ENCODE results near the gene NDUFS6.

NDUFS6 gene

DNA sequence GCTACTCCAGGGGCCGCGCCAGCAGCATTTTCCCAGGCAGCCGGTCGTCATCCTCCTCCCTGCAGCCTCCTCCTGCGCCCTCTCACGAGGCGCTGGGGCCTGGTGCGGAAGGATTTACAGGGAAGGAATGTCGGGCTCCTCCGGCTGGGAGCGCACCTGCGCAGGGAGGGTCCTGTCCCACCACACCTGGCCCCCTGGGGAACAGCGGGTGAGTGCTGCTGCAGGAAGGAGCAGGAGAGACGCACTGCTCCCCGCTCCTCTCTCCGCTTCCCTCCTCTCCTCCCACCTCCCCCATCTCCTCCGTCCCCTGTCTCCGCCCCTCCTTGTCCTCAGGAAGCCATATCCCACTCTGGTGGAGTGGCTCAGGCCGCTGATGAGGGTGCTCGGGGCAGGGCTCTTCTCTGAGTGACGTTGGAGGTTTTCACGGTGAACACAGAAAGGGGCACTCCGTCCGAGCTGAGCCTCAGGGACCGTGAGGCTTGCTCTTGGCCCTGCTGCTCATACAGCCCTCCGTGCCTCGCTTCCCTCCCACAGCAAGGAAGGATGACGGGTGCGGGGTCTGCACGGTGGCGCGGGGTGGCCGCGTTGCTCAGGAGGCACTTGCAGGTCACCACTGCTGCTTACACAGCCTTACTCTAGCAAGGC lies 50.2 kb downstream of the NDUFS6 start:
- no peak overlapping the region for H3K4me3 ChIP-seq (ENCODE audit: low read depth, low read length)
- TF ChIP-seq, protein P1, sequence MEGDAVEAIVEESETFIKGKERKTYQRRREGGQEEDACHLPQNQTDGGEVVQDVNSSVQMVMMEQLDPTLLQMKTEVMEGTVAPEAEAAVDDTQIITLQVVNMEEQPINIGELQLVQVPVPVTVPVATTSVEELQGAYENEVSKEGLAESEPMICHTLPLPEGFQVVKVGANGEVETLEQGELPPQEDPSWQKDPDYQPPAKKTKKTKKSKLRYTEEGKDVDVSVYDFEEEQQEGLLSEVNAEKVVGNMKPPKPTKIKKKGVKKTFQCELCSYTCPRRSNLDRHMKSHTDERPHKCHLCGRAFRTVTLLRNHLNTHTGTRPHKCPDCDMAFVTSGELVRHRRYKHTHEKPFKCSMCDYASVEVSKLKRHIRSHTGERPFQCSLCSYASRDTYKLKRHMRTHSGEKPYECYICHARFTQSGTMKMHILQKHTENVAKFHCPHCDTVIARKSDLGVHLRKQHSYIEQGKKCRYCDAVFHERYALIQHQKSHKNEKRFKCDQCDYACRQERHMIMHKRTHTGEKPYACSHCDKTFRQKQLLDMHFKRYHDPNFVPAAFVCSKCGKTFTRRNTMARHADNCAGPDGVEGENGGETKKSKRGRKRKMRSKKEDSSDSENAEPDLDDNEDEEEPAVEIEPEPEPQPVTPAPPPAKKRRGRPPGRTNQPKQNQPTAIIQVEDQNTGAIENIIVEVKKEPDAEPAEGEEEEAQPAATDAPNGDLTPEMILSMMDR (IDR thresholded peaks at IDR 0.05; ENCODE audit: low read depth, low read length), result no peak

DNA sequence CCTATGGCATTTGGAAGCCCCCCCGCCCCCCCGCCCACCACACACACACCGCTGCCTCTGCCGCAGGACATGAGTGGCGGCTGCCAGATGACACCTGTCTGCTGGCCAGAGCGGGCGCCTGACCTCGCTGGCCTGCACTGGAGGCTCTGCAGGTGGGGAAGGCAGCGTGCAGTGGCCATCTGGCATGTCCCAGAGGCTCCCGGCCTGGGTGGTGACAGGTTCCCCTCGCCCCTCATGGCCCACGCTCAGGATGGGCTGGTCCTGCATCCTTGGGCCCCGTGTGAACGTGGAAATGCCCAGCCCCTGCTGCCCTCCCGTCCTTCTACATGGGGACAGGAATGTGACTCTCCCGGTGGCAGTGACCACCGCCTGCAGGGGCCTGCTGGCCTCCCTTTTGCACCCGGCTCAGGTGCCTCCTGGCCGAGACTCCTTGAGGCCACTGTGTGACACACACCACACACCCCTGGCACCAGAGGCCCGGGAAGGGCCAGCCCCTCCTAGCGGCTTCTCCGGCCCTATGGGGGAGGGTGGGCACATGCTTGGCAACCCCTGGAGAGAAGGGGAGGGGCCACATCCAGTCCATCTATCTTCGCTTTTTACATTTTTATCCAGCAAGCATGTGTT lies 51.2 kb downstream of the NDUFS6 start:
- H3K4me3 ChIP-seq (ENCODE audit: low read depth, low read length), result no peak overlapping the region
- TF ChIP-seq, protein P1 (IDR thresholded peaks at IDR 0.05; ENCODE audit: low read depth, low read length), result no peak

DNA sequence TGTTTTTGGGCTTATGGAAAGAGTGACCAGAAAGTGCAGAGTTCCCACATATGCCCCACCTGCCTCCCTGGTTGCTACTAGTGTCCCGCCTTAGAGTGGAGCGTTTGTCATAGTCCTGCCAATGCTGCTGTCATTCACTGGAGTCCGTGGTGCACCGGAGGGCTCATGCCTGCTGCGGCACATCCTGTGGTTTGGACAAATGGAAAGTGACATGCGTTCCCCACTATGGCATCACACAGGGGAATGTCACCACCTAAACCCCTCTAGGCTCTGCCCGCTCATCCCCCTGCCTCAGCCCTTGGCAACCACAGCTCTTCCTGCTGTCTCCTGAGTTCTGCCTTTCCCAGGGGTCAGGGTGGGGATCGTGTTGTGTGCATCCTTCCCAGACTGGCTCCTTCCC lies 52.3 kb downstream of the NDUFS6 start:
- TF ChIP-seq, protein P1 (IDR thresholded peaks at IDR 0.05; ENCODE audit: low read depth, low read length), result no peak
- H3K4me3 ChIP-seq (ENCODE audit: low read depth, low read length), result no peak overlapping the region

DNA sequence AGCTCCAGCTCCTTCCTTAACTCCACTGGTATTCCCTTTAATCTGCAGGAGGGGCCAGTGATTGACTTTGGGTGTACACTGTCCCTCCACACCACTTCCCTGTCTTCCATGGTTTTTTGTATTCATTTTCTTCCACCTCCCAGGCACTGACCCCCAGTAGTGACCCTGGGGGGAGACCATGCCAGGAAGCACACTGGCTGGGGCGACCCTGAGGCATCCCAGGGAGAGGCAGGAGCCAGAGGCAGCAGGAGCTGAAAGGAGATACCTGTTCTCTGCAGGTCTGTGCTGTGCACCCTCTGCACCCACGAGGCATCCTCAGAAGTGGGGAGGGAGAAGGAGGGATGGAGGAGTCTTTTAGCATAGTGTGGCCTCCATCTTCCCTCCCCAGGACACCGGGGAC lies 53.9 kb downstream of the NDUFS6 start:
- TF ChIP-seq, protein P1 (IDR thresholded peaks at IDR 0.05; ENCODE audit: low read depth, low read length), result no peak
- no peak overlapping the region for H3K4me3 ChIP-seq (ENCODE audit: low read depth, low read length)

DNA sequence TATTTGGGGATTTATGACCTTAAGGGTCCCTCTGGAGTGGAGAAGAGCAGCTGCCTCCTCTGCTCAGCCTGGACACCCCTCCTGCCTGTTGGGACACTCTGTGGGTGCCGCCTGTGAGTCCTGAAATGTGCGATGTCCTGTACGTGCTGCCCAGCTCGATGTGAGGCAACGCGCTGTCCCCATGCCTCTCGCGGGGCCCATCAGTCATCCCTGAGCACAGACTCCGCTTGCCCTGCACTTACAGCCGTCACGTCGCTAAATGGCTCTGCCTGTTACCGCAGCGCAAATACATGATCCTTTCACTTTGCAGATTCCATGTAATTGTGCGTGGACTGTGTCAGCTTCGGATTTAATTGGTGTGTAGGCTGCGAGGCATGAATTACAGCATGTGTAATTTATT lies 54.4 kb downstream of the NDUFS6 start:
- TF ChIP-seq, protein P1 (IDR thresholded peaks at IDR 0.05; ENCODE audit: low read depth, low read length), result no peak
- H3K4me3 ChIP-seq (ENCODE audit: low read depth, low read length), result no peak overlapping the region

DNA sequence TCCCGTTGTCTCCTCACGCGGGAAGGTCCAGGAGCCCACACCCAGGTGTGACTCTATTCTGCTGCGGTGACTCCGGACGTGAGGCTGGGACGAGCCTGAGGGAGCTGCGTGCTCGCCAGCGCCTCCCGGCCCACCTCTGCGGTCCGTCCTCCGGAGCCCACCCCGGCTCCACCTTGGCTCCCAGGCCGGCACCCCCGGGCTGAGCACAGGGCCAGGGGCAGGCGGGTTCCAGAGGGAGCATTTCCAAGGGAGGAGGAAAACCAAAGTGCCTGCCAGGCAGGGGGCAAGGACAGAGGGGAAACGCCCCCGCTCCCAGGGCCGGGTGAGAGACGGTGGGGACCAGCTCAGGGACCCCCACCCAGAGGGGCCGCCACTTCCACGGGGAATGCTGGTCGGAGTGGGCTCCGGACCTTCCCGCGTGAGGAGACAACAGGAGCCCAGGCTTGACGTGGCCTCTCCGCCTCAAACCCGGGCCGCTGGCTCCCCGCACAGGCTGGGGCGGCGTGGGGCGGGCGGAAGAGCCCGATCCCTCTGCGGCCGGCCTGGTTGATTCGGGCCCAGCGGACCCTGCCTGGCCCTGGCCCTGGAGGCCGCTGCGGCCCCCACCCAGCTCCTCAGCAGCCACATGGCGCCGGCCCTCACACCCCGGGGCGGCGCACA lies 55.5 kb downstream of the NDUFS6 start:
- TF ChIP-seq, protein P1 (IDR thresholded peaks at IDR 0.05; ENCODE audit: low read depth, low read length), result no peak
- no peak overlapping the region for H3K4me3 ChIP-seq (ENCODE audit: low read depth, low read length)

DNA sequence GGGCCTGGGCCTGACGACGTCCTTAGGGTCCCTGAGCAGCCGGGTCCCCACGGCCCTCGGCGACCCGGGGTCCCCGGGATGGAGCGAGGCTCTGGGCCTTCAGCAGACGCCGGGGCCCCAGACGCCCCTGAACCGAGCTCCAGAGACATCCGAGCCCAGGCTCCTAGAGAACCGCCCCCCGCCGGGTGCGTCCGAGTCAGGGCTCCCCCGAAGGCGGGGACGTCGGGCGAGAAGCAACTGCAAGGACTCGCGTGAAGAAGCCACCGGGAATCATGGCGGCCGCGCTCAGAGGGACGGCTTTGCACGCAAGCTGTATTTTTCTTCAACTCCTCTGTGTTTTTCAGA lies 56.0 kb downstream of the NDUFS6 start:
- H3K4me3 ChIP-seq (ENCODE audit: low read depth, low read length), result no peak overlapping the region
- TF ChIP-seq, protein P1 (IDR thresholded peaks at IDR 0.05; ENCODE audit: low read depth, low read length), result no peak

Data from WI38 (cell line).